HTERT RPE-1 (cell line): ENCODE results near the gene PRR33.

Experiments
- in situ Hi-C: fragments of 300-500 bp; cut with MboI; formaldehyde crosslinking; loops from 4 replicates; pipeline ENCODE4 v1.14.3; 2020; ENCODE audit warnings: low sequenced_read_pairs

The PRR33 gene

GRCh38 chr11:1839924-1840779 lies 51.5 kb downstream of the PRR33 start:
- in situ Hi-C loops: no loop called here

- in situ Hi-C loops: no loop called here
Measured at GRCh38 chr11:1839204-1839923, 52.3 kb downstream of the PRR33 start.

- in situ Hi-C loops: no loop called here
Measured at GRCh38 chr11:1838426-1839144, 53.1 kb downstream of the PRR33 start, which contains the start of gene TNNI2. TNNI2 (plus strand) TSS chr11:1838981; CDS start chr11:1839697, 716 bp downstream.
